Measurements from ENCODE around the gene HACL1.

The HACL1 gene

GRCh38 chr3:15601399-15602145 lies at the start of gene HACL1, which contains the start of gene BTD:
Gene HACL1, minus strand, starts transcription at chr3:15601569. Its CDS starts 106 bp downstream, at chr3:15601463.
Gene BTD, plus strand, starts transcription at chr3:15601745. Its CDS starts 33,695 bp downstream, at chr3:15635440.
- peak; percentile 97 for DNase-seq (ENCODE audit: low read depth)

- DNase-seq (ENCODE audit: low read depth) = no peak
Measured at GRCh38 chr3:15649858-15650257, 48.5 kb upstream of the HACL1 start.

- no peak for DNase-seq (ENCODE audit: low read depth)
Measured at GRCh38 chr3:15649341-15649740, 48.0 kb upstream of the HACL1 start.

- DNase-seq (ENCODE audit: low read depth) = peak; percentile 93
Measured at GRCh38 chr3:15647611-15648167, 46.3 kb upstream of the HACL1 start.

GRCh38 chr3:15646851-15647511 lies 45.6 kb upstream of the HACL1 start:
- peak; percentile 99 for DNase-seq (ENCODE audit: low read depth)

- peak; percentile 76 for DNase-seq (ENCODE audit: low read depth)
Measured at GRCh38 chr3:15645740-15646501, 44.6 kb upstream of the HACL1 start.

- DNase-seq (ENCODE audit: low read depth) = no peak
Measured at GRCh38 chr3:15645246-15645645, 43.9 kb upstream of the HACL1 start.

- DNase-seq (ENCODE audit: low read depth) = no peak
Measured at GRCh38 chr3:15638891-15639262, 37.5 kb upstream of the HACL1 start.

GRCh38 chr3:15638193-15638890 lies 37.0 kb upstream of the HACL1 start:
- DNase-seq (ENCODE audit: low read depth) = no peak

GRCh38 chr3:15637131-15637951 lies 36.0 kb upstream of the HACL1 start:
- DNase-seq (ENCODE audit: low read depth) = no peak

GRCh38 chr3:15636028-15636709 lies 34.8 kb upstream of the HACL1 start:
- DNase-seq (ENCODE audit: low read depth) = peak; percentile 90

GRCh38 chr3:15635121-15635661 lies 33.8 kb upstream of the HACL1 start:
- DNase-seq (ENCODE audit: low read depth) = peak; percentile 84

- DNase-seq (ENCODE audit: low read depth) = no peak
Measured at GRCh38 chr3:15634671-15635070, 33.3 kb upstream of the HACL1 start.

- DNase-seq (ENCODE audit: low read depth) = no peak
Measured at GRCh38 chr3:15633766-15634598, 32.6 kb upstream of the HACL1 start.

GRCh38 chr3:15633159-15633558 lies 31.8 kb upstream of the HACL1 start:
- no peak for DNase-seq (ENCODE audit: low read depth)

GRCh38 chr3:15632212-15632580 lies 30.8 kb upstream of the HACL1 start:
- no peak for DNase-seq (ENCODE audit: low read depth)

GRCh38 chr3:15631426-15632211 lies 30.2 kb upstream of the HACL1 start:
- no peak for DNase-seq (ENCODE audit: low read depth)

- no peak for DNase-seq (ENCODE audit: low read depth)
Measured at GRCh38 chr3:15630646-15631350, 29.4 kb upstream of the HACL1 start.

All from GM04503 (cell line).